NCI-H128 (cell line): ENCODE results near the gene BCL6.
A peak's percentile ranks its signal among the peaks of the same experiment; 100 is the strongest.

Experiments used
- DNase-seq: peaks from one replicate; lab custom pipeline; 2025; ENCODE audit not compliant: unreplicated experiment; lab: John Stamatoyannopoulos, UW

BCL6 gene

GRCh38 chr3:187678726-187679268, 66.5 kb downstream of the BCL6 start:
- DNase-seq, result peak; percentile 18

GRCh38 chr3:187677604-187678003, 67.7 kb downstream of the BCL6 start:
- DNase-seq, result no peak

GRCh38 chr3:187673012-187673411, 72.3 kb downstream of the BCL6 start:
- no peak for DNase-seq
